ENCODE data around the gene HSP90AB1.

HSP90AB1 gene

DNA sequence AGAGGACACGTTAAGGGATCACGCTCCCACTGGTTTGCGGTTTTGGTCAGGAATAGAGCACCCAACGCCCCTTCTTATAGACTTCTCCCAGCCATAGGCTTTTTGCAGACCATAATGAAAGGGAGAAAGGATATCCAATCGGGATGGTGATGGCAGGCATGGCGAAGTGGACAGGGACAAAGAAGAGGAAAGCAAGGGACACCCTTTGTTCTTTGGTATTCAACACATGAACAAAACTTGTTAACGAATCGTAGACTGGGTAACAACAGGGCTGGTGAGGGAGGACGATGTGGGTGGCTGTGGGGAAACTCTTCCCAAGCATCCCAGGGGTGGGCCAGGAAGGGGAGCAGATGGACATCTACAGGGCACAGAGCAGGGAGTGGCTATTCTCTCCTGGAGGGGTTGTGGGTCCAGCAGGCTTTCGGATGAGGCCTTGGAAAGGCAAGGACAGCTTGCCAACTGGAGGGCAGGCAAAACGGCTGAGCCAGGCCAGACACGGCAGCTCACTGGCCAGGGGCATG lies 1.4 kb upstream of the HSP90AB1 start:
- Histone ChIP-seq H3K4me3 (ENCODE audit: low read length) (peak overlapping the region; percentile 81), H3K9ac (ENCODE audit: low read depth, low read length) (peak overlapping the region; percentile 97), H3K4me2 (ENCODE audit: low read length) (peak overlapping the region; percentile 91), H3K27me3 (ENCODE audit: control insufficient read depth, insufficient read depth, low read length) (no peaks in the 10 kb centered on the region), H3K4me1 (ENCODE audit: control insufficient read depth, insufficient read depth, low read length) (peaks cover 28% of the 10 kb centered on the region), H3K9me3 (replicated peaks; ENCODE audit: low read length) (no peaks in the 10 kb centered on the region), H3K36me3 (ENCODE audit: insufficient read depth, low read length) (peaks cover 27% of the 10 kb centered on the region)

DNA sequence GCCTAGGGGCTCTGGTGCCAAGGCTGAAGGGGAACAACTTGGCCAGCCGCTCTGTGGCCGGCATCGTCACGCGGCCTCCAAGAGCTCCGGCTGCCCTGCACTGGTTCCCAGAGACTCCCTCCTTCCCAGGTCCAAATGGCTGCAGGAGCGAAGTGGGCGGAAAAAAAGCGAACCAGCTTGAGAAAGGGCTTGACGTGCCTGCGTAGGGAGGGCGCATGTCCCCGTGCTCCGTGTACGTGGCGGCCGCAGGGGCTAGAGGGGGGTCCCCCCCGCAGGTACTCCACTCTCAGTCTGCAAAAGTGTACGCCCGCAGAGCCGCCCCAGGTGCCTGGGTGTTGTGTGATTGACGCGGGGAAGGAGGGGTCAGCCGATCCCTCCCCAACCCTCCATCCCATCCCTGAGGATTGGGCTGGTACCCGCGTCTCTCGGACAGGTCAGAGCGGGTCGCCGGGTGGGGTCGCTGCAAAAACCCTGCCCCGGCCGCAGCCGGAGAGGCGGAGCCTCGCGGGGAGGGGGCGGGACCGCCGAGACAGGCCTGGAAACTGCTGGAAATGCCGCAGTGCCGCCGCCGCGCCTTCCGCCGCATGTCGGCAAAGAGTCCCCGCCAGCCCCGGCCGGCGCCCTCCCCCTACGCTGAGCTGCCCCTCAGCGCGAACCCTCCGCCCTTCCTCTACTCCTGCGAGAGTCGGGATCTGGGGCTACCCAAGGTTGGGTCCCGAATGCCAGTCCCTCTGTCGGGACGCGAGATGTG lies 814 bp upstream of the HSP90AB1 start:
- H3K4me2 ChIP-seq (ENCODE audit: low read length) = peak overlapping the region; percentile 91
- H3K4me1 ChIP-seq (ENCODE audit: control insufficient read depth, insufficient read depth, low read length) = peaks cover 32% of the 10 kb centered on the region
- peaks cover 34% of the 10 kb centered on the region for H3K36me3 ChIP-seq (ENCODE audit: insufficient read depth, low read length)
- H3K27me3 ChIP-seq (ENCODE audit: control insufficient read depth, insufficient read depth, low read length) = no peaks in the 10 kb centered on the region
- H3K9ac ChIP-seq (ENCODE audit: low read depth, low read length) = peak overlapping the region; percentile 97
- H3K4me3 ChIP-seq (ENCODE audit: low read length) = peak overlapping the region; percentile 81
- no peaks in the 10 kb centered on the region for H3K9me3 ChIP-seq (replicated peaks; ENCODE audit: low read length)

GRCh38 chr6:44247338-44248302 lies 719 bp downstream of the HSP90AB1 start:
- Histone ChIP-seq H3K9me3 (replicated peaks; ENCODE audit: low read length) (no peaks in the 10 kb centered on the region), H3K36me3 (ENCODE audit: insufficient read depth, low read length) (peaks cover 47% of the 10 kb centered on the region), H3K4me2 (ENCODE audit: low read length) (peak overlapping the region; percentile 91), H3K4me1 (ENCODE audit: control insufficient read depth, insufficient read depth, low read length) (peaks cover 34% of the 10 kb centered on the region), H3K4me3 (ENCODE audit: low read length) (peak overlapping the region; percentile 81), H3K27me3 (ENCODE audit: control insufficient read depth, insufficient read depth, low read length) (no peaks in the 10 kb centered on the region), H3K9ac (ENCODE audit: low read depth, low read length) (peak overlapping the region; percentile 97)

DNA sequence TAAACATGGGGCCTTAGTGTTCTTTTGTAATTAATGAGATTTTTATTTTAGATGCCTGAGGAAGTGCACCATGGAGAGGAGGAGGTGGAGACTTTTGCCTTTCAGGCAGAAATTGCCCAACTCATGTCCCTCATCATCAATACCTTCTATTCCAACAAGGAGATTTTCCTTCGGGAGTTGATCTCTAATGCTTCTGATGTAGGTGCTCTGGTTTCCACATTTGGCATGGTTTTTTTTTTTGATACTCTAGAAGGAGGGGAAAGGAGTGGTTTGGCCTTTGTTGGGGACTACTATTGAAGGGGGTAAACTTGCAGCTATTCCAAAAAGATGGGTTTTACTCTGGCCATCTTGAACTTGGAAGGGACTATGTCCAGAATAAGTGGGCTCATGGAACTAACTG lies 1.7 kb downstream of the HSP90AB1 start:
- Histone ChIP-seq H3K4me3 (ENCODE audit: low read length) (peak overlapping the region; percentile 81), H3K4me2 (ENCODE audit: low read length) (peak overlapping the region; percentile 91), H3K36me3 (ENCODE audit: insufficient read depth, low read length) (peaks cover 57% of the 10 kb centered on the region), H3K4me1 (ENCODE audit: control insufficient read depth, insufficient read depth, low read length) (peaks cover 34% of the 10 kb centered on the region), H3K27me3 (ENCODE audit: control insufficient read depth, insufficient read depth, low read length) (no peaks in the 10 kb centered on the region), H3K9me3 (replicated peaks; ENCODE audit: low read length) (no peaks in the 10 kb centered on the region), H3K9ac (ENCODE audit: low read depth, low read length) (peak overlapping the region; percentile 97)

GRCh38 chr6:44249082-44249748 lies 2.3 kb downstream of the HSP90AB1 start:
- Histone ChIP-seq H3K9ac (ENCODE audit: low read depth, low read length) (peak overlapping the region; percentile 97), H3K4me1 (ENCODE audit: control insufficient read depth, insufficient read depth, low read length) (peaks cover 36% of the 10 kb centered on the region), H3K4me3 (ENCODE audit: low read length) (peak overlapping the region; percentile 81), H3K4me2 (ENCODE audit: low read length) (peak overlapping the region; percentile 91), H3K27me3 (ENCODE audit: control insufficient read depth, insufficient read depth, low read length) (no peaks in the 10 kb centered on the region), H3K36me3 (ENCODE audit: insufficient read depth, low read length) (peaks cover 63% of the 10 kb centered on the region), H3K9me3 (replicated peaks; ENCODE audit: low read length) (no peaks in the 10 kb centered on the region)

- peaks cover 73% of the 10 kb centered on the region for H3K36me3 ChIP-seq (ENCODE audit: insufficient read depth, low read length)
- H3K4me2 ChIP-seq (ENCODE audit: low read length) = peak overlapping the region; percentile 91
- no peak overlapping the region for H3K9ac ChIP-seq (ENCODE audit: low read depth, low read length)
- peaks cover 44% of the 10 kb centered on the region for H3K4me1 ChIP-seq (ENCODE audit: control insufficient read depth, insufficient read depth, low read length)
- no peaks in the 10 kb centered on the region for H3K27me3 ChIP-seq (ENCODE audit: control insufficient read depth, insufficient read depth, low read length)
- H3K9me3 ChIP-seq (replicated peaks; ENCODE audit: low read length) = no peaks in the 10 kb centered on the region
- no peak overlapping the region for H3K4me3 ChIP-seq (ENCODE audit: low read length)
Observed at GRCh38 chr6:44250067-44250717, 3.3 kb downstream of the HSP90AB1 start.

DNA sequence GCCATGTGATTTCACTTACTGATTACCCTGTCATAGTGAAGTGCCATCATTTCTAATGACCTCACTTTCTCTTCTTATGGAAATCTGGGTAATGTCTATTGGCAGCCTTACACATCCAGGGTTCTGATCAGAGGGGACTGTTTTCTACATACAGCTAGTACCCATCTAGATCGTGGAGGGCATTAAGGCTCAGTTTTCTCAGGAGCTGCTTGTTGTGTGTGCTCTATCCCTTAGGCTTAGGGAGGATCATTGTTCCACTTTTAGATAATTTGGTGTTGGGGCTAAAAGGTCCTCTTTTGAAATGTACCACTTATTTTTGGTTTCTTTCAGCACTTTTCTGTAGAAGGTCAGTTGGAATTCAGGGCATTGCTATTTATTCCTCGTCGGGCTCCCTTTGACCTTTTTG lies 3.8 kb downstream of the HSP90AB1 start:
- peak overlapping the region; percentile 8 for H3K4me2 ChIP-seq (ENCODE audit: low read length)
- H3K4me3 ChIP-seq (ENCODE audit: low read length) = no peak overlapping the region
- no peaks in the 10 kb centered on the region for H3K9me3 ChIP-seq (replicated peaks; ENCODE audit: low read length)
- no peak overlapping the region for H3K9ac ChIP-seq (ENCODE audit: low read depth, low read length)
- H3K36me3 ChIP-seq (ENCODE audit: insufficient read depth, low read length) = peaks cover 75% of the 10 kb centered on the region
- peaks cover 42% of the 10 kb centered on the region for H3K4me1 ChIP-seq (ENCODE audit: control insufficient read depth, insufficient read depth, low read length)
- no peaks in the 10 kb centered on the region for H3K27me3 ChIP-seq (ENCODE audit: control insufficient read depth, insufficient read depth, low read length)

DNA sequence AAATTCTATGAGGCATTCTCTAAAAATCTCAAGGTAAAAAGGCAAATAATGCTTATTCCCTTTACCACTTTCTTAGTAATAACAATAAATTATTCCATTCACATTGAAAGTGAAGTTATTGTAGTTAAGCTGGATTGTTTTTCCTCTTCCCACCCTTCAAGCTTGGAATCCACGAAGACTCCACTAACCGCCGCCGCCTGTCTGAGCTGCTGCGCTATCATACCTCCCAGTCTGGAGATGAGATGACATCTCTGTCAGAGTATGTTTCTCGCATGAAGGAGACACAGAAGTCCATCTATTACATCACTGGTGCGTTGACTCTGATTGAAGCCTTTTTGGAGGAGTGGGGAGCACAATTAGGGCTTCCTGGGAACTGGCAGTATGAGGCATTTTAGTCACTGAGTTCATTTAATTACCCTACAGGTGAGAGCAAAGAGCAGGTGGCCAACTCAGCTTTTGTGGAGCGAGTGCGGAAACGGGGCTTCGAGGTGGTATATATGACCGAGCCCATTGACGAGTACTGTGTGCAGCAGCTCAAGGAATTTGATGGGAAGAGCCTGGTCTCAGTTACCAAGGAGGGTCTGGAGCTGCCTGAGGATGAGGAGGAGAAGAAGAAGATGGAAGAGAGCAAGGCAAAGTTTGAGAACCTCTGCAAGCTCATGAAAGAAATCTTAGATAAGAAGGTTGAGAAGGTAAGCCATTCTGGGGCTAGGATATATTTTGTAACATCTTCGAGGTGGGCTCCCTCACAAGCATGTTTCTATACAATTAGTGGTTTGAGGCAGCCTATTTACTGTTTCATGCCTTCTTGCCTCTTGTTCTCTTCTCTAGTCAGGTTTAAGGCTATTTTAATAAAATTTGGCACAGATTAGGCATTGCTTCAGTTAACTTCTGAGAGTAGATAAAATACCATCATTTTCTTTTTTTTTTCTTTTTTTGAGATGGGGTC lies 4.9 kb downstream of the HSP90AB1 start:
- no peak overlapping the region for H3K9ac ChIP-seq (ENCODE audit: low read depth, low read length)
- H3K27me3 ChIP-seq (ENCODE audit: control insufficient read depth, insufficient read depth, low read length) = no peaks in the 10 kb centered on the region
- peaks cover 46% of the 10 kb centered on the region for H3K4me1 ChIP-seq (ENCODE audit: control insufficient read depth, insufficient read depth, low read length)
- peaks cover 75% of the 10 kb centered on the region for H3K36me3 ChIP-seq (ENCODE audit: insufficient read depth, low read length)
- H3K9me3 ChIP-seq (replicated peaks; ENCODE audit: low read length) = no peaks in the 10 kb centered on the region
- no peak overlapping the region for H3K4me3 ChIP-seq (ENCODE audit: low read length)
- no peak overlapping the region for H3K4me2 ChIP-seq (ENCODE audit: low read length)

- H3K4me3 ChIP-seq (ENCODE audit: low read length) = no peak overlapping the region
- no peaks in the 10 kb centered on the region for H3K27me3 ChIP-seq (ENCODE audit: control insufficient read depth, insufficient read depth, low read length)
- H3K36me3 ChIP-seq (ENCODE audit: insufficient read depth, low read length) = peaks cover 67% of the 10 kb centered on the region
- H3K9me3 ChIP-seq (replicated peaks; ENCODE audit: low read length) = no peaks in the 10 kb centered on the region
- H3K9ac ChIP-seq (ENCODE audit: low read depth, low read length) = no peak overlapping the region
- peaks cover 52% of the 10 kb centered on the region for H3K4me1 ChIP-seq (ENCODE audit: control insufficient read depth, insufficient read depth, low read length)
- H3K4me2 ChIP-seq (ENCODE audit: low read length) = peak overlapping the region; percentile 10
Observed at GRCh38 chr6:44253307-44254101, 6.6 kb downstream of the HSP90AB1 start.

All from skeletal muscle satellite cell (primary cell).